ENCODE results near the gene PNMA1.

The PNMA1 gene

DNA sequence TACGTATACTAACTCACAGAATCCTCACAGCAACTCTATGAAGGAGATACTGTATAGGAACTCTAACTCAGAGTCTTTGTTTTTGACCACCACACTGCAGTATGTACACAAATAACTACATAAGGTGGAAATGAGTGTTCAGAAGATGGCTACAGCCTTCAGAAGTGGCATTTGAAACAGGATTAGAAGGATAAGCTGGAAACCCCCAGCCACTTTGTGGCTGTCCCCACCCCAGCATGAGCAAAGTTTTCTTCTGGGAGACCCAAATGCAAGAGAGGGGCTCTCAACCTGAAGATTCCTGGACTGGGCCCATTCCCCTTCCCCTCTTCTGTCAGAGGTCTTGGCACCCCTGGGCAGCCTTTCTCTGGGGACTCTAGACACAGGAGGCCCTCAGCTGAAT lies 43.2 kb upstream of the PNMA1 start:
- Histone ChIP-seq H3K9ac (ENCODE audit: low read depth, low read length) (peak overlapping the region; percentile 85), H3K27me3 (ENCODE audit: control insufficient read depth, insufficient read depth, low read length) (no peaks in the 10 kb centered on the region), H3K4me3 (ENCODE audit: low read length) (peak overlapping the region; percentile 86)

GRCh38 chr14:73755434-73756014 lies 41.3 kb upstream of the PNMA1 start:
- Histone ChIP-seq H3K36me3 (ENCODE audit: insufficient read depth, low read length) (no peaks in the 10 kb centered on the region), H3K9me3 (replicated peaks; ENCODE audit: low read length) (no peaks in the 10 kb centered on the region), H3K4me1 (ENCODE audit: control insufficient read depth, insufficient read depth, low read length) (peaks cover 84% of the 10 kb centered on the region), H3K4me3 (ENCODE audit: low read length) (peak overlapping the region; percentile 59), H3K4me2 (ENCODE audit: low read length) (peak overlapping the region; percentile 89), H3K9ac (ENCODE audit: low read depth, low read length) (peak overlapping the region; percentile 70), H3K27me3 (ENCODE audit: control insufficient read depth, insufficient read depth, low read length) (no peaks in the 10 kb centered on the region)

More for the DNA sequence above, 43.2 kb upstream of the PNMA1 start:
- Histone ChIP-seq H3K4me1 (ENCODE audit: control insufficient read depth, insufficient read depth, low read length) (peaks cover 77% of the 10 kb centered on the region), H3K4me2 (ENCODE audit: low read length) (peak overlapping the region; percentile 89), H3K36me3 (ENCODE audit: insufficient read depth, low read length) (no peaks in the 10 kb centered on the region), H3K9me3 (replicated peaks; ENCODE audit: low read length) (no peaks in the 10 kb centered on the region)

DNA sequence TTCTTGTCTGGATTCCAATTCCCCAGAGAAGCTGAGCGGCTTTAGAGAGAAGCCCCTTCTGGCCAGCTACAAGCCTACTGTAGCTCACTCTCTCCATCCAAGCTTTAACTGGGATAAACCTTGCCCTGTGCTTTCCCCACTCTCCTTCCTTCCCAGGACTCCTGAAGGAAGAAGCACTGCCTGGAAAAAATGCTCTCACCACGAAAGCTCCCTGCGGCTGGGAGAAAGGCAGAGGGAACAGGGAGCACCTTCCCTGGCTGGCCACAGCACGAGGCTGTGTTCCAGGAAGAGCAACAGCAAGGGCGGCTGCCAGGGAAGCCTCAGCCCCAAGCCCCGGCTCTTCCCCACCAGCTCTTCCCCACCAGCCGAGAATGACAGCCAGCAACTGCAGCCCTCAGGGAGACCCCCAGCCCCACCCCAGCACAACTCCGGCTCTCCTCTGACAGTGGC lies 40.8 kb upstream of the PNMA1 start:
- Histone ChIP-seq H3K4me1 (ENCODE audit: control insufficient read depth, insufficient read depth, low read length) (peaks cover 86% of the 10 kb centered on the region), H3K4me2 (ENCODE audit: low read length) (peak overlapping the region; percentile 89), H3K36me3 (ENCODE audit: insufficient read depth, low read length) (no peaks in the 10 kb centered on the region), H3K9me3 (replicated peaks; ENCODE audit: low read length) (no peaks in the 10 kb centered on the region), H3K9ac (ENCODE audit: low read depth, low read length) (peak overlapping the region; percentile 70), H3K27me3 (ENCODE audit: control insufficient read depth, insufficient read depth, low read length) (no peaks in the 10 kb centered on the region), H3K4me3 (ENCODE audit: low read length) (peak overlapping the region; percentile 59)

- Histone ChIP-seq H3K4me1 (ENCODE audit: control insufficient read depth, insufficient read depth, low read length) (peaks cover 91% of the 10 kb centered on the region), H3K4me3 (ENCODE audit: low read length) (peak overlapping the region; percentile 59), H3K9ac (ENCODE audit: low read depth, low read length) (peak overlapping the region; percentile 70), H3K36me3 (ENCODE audit: insufficient read depth, low read length) (no peaks in the 10 kb centered on the region), H3K27me3 (ENCODE audit: control insufficient read depth, insufficient read depth, low read length) (no peaks in the 10 kb centered on the region), H3K9me3 (replicated peaks; ENCODE audit: low read length) (no peaks in the 10 kb centered on the region), H3K4me2 (ENCODE audit: low read length) (peak overlapping the region; percentile 89)
These were observed 40.0 kb upstream of the PNMA1 start for GRCh38 chr14:73753887-73754795.

- H3K4me2 ChIP-seq (ENCODE audit: low read length) = peak overlapping the region; percentile 89
- H3K36me3 ChIP-seq (ENCODE audit: insufficient read depth, low read length) = no peaks in the 10 kb centered on the region
- H3K4me3 ChIP-seq (ENCODE audit: low read length) = peak overlapping the region; percentile 59
- H3K27me3 ChIP-seq (ENCODE audit: control insufficient read depth, insufficient read depth, low read length) = no peaks in the 10 kb centered on the region
- no peaks in the 10 kb centered on the region for H3K9me3 ChIP-seq (replicated peaks; ENCODE audit: low read length)
- peaks cover 86% of the 10 kb centered on the region for H3K4me1 ChIP-seq (ENCODE audit: control insufficient read depth, insufficient read depth, low read length)
- H3K9ac ChIP-seq (ENCODE audit: low read depth, low read length) = peak overlapping the region; percentile 70
These were observed 39.1 kb upstream of the PNMA1 start for GRCh38 chr14:73753124-73753886.

GRCh38 chr14:73752297-73752992 lies 38.3 kb upstream of the PNMA1 start:
- no peaks in the 10 kb centered on the region for H3K36me3 ChIP-seq (ENCODE audit: insufficient read depth, low read length)
- H3K4me3 ChIP-seq (ENCODE audit: low read length) = no peak overlapping the region
- no peaks in the 10 kb centered on the region for H3K9me3 ChIP-seq (replicated peaks; ENCODE audit: low read length)
- peak overlapping the region; percentile 70 for H3K9ac ChIP-seq (ENCODE audit: low read depth, low read length)
- no peaks in the 10 kb centered on the region for H3K27me3 ChIP-seq (ENCODE audit: control insufficient read depth, insufficient read depth, low read length)
- peak overlapping the region; percentile 89 for H3K4me2 ChIP-seq (ENCODE audit: low read length)
- H3K4me1 ChIP-seq (ENCODE audit: control insufficient read depth, insufficient read depth, low read length) = peaks cover 77% of the 10 kb centered on the region

GRCh38 chr14:73751157-73751691 lies 37.0 kb upstream of the PNMA1 start:
- no peak overlapping the region for H3K9ac ChIP-seq (ENCODE audit: low read depth, low read length)
- H3K4me1 ChIP-seq (ENCODE audit: control insufficient read depth, insufficient read depth, low read length) = peaks cover 76% of the 10 kb centered on the region
- no peaks in the 10 kb centered on the region for H3K9me3 ChIP-seq (replicated peaks; ENCODE audit: low read length)
- no peak overlapping the region for H3K4me2 ChIP-seq (ENCODE audit: low read length)
- H3K36me3 ChIP-seq (ENCODE audit: insufficient read depth, low read length) = peaks cover 4% of the 10 kb centered on the region
- H3K4me3 ChIP-seq (ENCODE audit: low read length) = no peak overlapping the region
- no peaks in the 10 kb centered on the region for H3K27me3 ChIP-seq (ENCODE audit: control insufficient read depth, insufficient read depth, low read length)

DNA sequence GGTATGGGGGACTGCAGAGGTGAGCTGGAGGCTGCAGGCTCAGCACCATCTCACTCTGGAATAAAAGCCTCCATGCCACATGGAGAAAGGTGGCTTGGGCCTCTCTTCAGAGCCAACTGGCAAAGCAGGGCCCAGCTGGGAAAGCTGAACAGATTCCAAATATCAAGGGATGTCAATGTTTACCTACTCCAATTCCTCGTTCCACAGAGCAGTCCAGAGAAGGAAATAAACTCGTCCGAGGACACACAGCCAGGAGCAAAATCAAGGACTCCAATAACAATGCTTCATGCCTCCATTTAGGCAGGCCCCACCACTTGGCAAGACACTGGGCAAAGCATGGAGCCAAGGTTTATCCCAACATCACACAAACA lies 36.3 kb upstream of the PNMA1 start:
- Histone ChIP-seq H3K4me2 (ENCODE audit: low read length) (no peak overlapping the region), H3K36me3 (ENCODE audit: insufficient read depth, low read length) (peaks cover 4% of the 10 kb centered on the region), H3K27me3 (ENCODE audit: control insufficient read depth, insufficient read depth, low read length) (no peaks in the 10 kb centered on the region), H3K9me3 (replicated peaks; ENCODE audit: low read length) (no peaks in the 10 kb centered on the region), H3K4me1 (ENCODE audit: control insufficient read depth, insufficient read depth, low read length) (peaks cover 76% of the 10 kb centered on the region), H3K4me3 (ENCODE audit: low read length) (no peak overlapping the region), H3K9ac (ENCODE audit: low read depth, low read length) (no peak overlapping the region)

DNA sequence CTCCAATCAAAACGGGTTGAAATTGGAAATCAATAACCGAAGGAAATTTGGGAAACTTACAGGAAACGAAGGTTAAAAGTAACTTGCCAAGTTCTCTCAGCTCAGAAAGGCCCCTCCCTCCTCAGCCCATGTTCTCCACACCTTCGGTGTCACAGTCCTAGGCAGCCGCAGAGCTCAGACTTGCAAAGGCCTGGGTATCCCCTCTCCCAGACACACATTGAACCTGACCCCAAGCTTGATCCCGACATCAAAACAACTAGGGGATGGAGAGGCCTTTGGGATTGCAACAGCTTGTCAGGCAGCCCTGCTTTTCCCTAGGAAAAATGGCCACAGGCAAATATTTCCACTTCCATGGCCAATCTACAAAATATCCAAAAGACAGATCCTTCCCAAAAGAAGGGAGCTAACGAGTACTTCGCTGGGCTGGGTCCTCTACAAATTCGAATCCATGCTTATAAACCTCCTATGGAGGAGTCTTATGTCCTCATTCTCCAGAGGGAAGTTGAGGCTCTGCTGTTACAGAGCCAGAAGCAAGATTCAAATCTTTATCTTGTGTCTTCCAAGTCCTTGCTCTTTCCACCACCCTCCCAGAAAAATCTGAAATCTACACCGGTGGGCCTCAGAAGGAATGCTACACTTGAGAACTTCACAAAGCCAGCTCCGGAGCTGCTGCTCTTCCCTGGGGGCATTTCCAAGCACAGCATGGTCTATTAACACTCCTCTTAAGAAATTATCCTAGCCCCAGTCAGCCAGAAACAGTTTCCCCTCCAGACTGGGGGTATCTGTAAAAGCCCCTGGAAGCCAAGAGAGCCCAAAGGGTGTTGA lies 35.7 kb upstream of the PNMA1 start:
- no peak overlapping the region for H3K9ac ChIP-seq (ENCODE audit: low read depth, low read length)

GRCh38 chr14:73748858-73749357 lies 34.7 kb upstream of the PNMA1 start:
- Histone ChIP-seq H3K9ac (ENCODE audit: low read depth, low read length) (no peak overlapping the region), H3K36me3 (ENCODE audit: insufficient read depth, low read length) (peaks cover 4% of the 10 kb centered on the region), H3K4me1 (ENCODE audit: control insufficient read depth, insufficient read depth, low read length) (peaks cover 76% of the 10 kb centered on the region), H3K4me3 (ENCODE audit: low read length) (no peak overlapping the region), H3K27me3 (ENCODE audit: control insufficient read depth, insufficient read depth, low read length) (no peaks in the 10 kb centered on the region), H3K9me3 (replicated peaks; ENCODE audit: low read length) (no peaks in the 10 kb centered on the region), H3K4me2 (ENCODE audit: low read length) (no peak overlapping the region)

More for the DNA sequence above, 35.7 kb upstream of the PNMA1 start:
- H3K4me3 ChIP-seq (ENCODE audit: low read length) = no peak overlapping the region
- no peak overlapping the region for H3K4me2 ChIP-seq (ENCODE audit: low read length)
- no peaks in the 10 kb centered on the region for H3K27me3 ChIP-seq (ENCODE audit: control insufficient read depth, insufficient read depth, low read length)
- peaks cover 76% of the 10 kb centered on the region for H3K4me1 ChIP-seq (ENCODE audit: control insufficient read depth, insufficient read depth, low read length)
- H3K9me3 ChIP-seq (replicated peaks; ENCODE audit: low read length) = no peaks in the 10 kb centered on the region
- peaks cover 4% of the 10 kb centered on the region for H3K36me3 ChIP-seq (ENCODE audit: insufficient read depth, low read length)

Data from skeletal muscle satellite cell (primary cell).